K562 (cell line): ENCODE data around the gene QKI. TPM values are rescaled to one million over a fixed set of nuclear protein-coding genes. Genes with fewer than 3 reads are reported as not detected.
A peak's percentile ranks its signal among the peaks of the same experiment; 100 is the strongest.

ENCODE experiments used
- ARHGAP35 ChIP-seq: fragments of 450-650 bp; IDR thresholded peaks from 2 replicates; pipeline ENCODE4 v1.6.1; 2018; ENCODE audit not compliant: partially characterized antibody
- ARID1B ChIP-seq: fragments of 450-650 bp; IDR thresholded peaks from 2 replicates; pipeline ENCODE4 v1.6.1; 2016; ENCODE audit warnings: antibody characterized with exemption, mild to moderate bottlenecking, inconsistent platforms
- EHMT2 ChIP-seq: fragments of 450-650 bp; IDR thresholded peaks from 2 replicates; pipeline ENCODE4 v1.6.1; 2018; ENCODE audit warnings: antibody characterized with exemption
- GATAD2B ChIP-seq: fragments of 450-650 bp; IDR thresholded peaks from 2 replicates; pipeline ENCODE4 v1.6.1; 2017; ENCODE audit warnings: mild to moderate bottlenecking, borderline replicate concordance
- HDAC1 ChIP-seq, 2 experiments: fragments of 450-650 bp; IDR thresholded peaks; 2 replicates each; pipeline ENCODE4 v1.6.1; 2016 to 2017; ENCODE audit warnings: inconsistent platforms in 1 of 2, mild to moderate bottlenecking in 1 of 2, moderate library complexity in 1 of 2
- HDAC3 ChIP-seq: fragments of 450-650 bp; IDR thresholded peaks from 2 replicates; pipeline ENCODE4 v1.6.1; 2018; ENCODE audit warnings: borderline replicate concordance, mild to moderate bottlenecking, moderate library complexity; ENCODE audit not compliant: partially characterized antibody
- HLTF ChIP-seq: fragments of 450-650 bp; IDR thresholded peaks from 2 replicates; pipeline ENCODE4 v1.6.1; 2016
- KDM1A ChIP-seq, 2 experiments: fragments of 450-650 bp; IDR thresholded peaks; 2 replicates each; pipeline ENCODE4 v1.6.1; 2016; ENCODE audit warnings: mild to moderate bottlenecking in 2 of 2
- MYC ChIP-seq, 2 experiments: fragments of 250-450 bp in 1 of 2; sonication (Bioruptor Pico) in 1 of 2; IDR thresholded peaks; 2 replicates each; pipeline versions ENCODE4 v1.5.1 to v1.6.1; 2012 to 2021; ENCODE audit warnings: low read depth in 2 of 2, borderline replicate concordance in 1 of 2, improper control_type of control experiment in 1 of 2, low read length in 1 of 2, mild to moderate bottlenecking in 1 of 2, moderate library complexity in 1 of 2
- NELFE ChIP-seq: IDR thresholded peaks from 2 replicates; pipeline ENCODE4 v1.6.1; 2011; ENCODE audit warnings: mild to moderate bottlenecking; ENCODE audit not compliant: insufficient read depth, insufficient read length
- SMARCA4 ChIP-seq: fragments of 450-650 bp; IDR thresholded peaks from 2 replicates; pipeline ENCODE4 v1.6.1; 2016
- SMARCE1 ChIP-seq: fragments of 450-650 bp; IDR thresholded peaks from 2 replicates; pipeline ENCODE4 v1.7.1; 2016; ENCODE audit warnings: mild to moderate bottlenecking
- TEAD4 ChIP-seq, 2 experiments: sonication (generic) in 1 of 2; formaldehyde crosslinking in 1 of 2; IDR thresholded peaks; 2 replicates each; pipeline versions ENCODE4 v1.6.1 to v1.8.0; 2012 to 2022; ENCODE audit warnings: borderline replicate concordance in 1 of 2, inconsistent platforms in 1 of 2, low read length in 1 of 2, mild to moderate bottlenecking in 1 of 2, missing genetic modification reagents in 1 of 2
- ZNF217 ChIP-seq: sonication (generic); formaldehyde crosslinking; IDR thresholded peaks from 2 replicates; pipeline ENCODE4 v1.8.0; 2022; ENCODE audit warnings: mild to moderate bottlenecking, missing genetic modification reagents
- ZNF668 ChIP-seq: fragments of 250-450 bp; sonication (Bioruptor Pico); IDR thresholded peaks from 2 replicates; pipeline ENCODE4 v1.8.0; 2022; ENCODE audit warnings: mild to moderate bottlenecking, inconsistent platforms
- polyA plus RNA-seq, 8 experiments: library from polyadenylated mRNA; depleted of rRNA in 4 of 8; stranded (reverse) in 5 of 8; unstranded in 3 of 8; fragments of >200 nt; fragmentation: Nextera tagmentation in 2 of 8; fragmentation: Illumina TruSeq in 1 of 8; extraction: Ambion mirVana in 2 of 8; extraction: Trizol in 1 of 8; gene quantifications; 2 replicates each; pipeline versions ENCODE4 v1.2.1 to v1.2.3, GENCODE V29; 2011 to 2014; ENCODE audit warnings: inconsistent platforms in 1 of 8, missing spikeins in 1 of 8
- total RNA-seq, 7 experiments: library from RNA; depleted of rRNA in 6 of 7; stranded (reverse); fragments of >200 nt in 6 of 7; fragmentation: Illumina TruSeq in 2 of 7; extraction: Trizol in 2 of 7; gene quantifications; 2 replicates each; pipeline versions ENCODE4 v1.2.1 to v1.2.3, GENCODE V29; 2011 to 2021; ENCODE audit warnings: low replicate concordance in 1 of 7

Gene QKI
- total and polyA plus RNA-seq, 9 of the 15 experiments (the other 6 are each of a cell fraction or from before 2014, with no cell fraction given) = 20.4 to 215 (median 123) TPM

DNA sequence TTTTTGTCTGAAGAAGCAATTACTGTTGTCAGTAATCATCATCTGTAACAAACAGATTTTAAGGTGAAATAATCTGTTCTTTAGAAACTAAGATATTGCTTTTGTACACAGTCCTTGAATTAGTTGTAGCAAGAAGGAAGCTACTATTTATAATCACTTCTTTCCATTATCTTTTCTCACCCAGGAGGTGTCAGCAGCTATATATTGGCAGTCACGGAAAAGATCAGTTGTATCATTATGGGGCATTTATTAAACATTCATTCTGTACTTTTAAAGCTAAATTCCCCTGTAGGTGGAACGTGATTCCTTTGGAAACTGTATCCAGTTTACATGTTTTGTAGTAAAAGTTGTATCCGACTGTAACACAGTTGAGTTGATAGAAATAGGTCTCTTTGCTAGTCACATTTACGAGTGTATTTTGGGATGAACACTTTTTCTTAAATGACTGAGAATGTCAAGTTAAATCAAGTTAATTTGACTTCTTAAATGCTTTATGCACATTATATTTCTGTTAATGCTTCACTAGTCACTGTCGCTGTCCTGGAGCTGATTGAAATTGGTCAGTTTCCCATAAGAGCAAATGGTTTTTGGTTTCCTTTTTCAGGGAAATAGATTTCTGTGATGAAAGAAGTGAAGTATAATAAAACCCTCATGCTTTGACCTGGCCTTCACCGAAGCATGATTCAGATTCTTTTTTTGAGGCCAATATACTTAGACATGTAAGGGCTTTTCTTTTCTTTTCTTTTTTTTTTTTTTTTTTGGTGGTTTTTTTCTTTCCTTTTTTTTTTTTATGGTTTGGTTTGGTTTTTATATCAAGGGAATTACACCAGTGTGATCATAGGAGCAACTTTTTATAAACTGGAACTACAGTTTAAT is 5.1 kb downstream of the QKI start (continued):
- TF ChIP-seq HDAC1 (IDR thresholded peaks at IDR 0.05) (no peak), ARID1B (0 out of 2 replicates have a peak, but pooled peaks have one; percentile 10), GATAD2B (no peak), ARHGAP35 (no peak), MYC (IDR thresholded peaks at IDR 0.05; ENCODE audit: low read depth, low read length) (no peak), MYC (CRISPR knock-in tag; IDR thresholded peaks at IDR 0.05; ENCODE audit: borderline replicate concordance, low read depth) (no peak), TEAD4 (IDR thresholded peaks at IDR 0.05; ENCODE audit: low read length) (0 out of 2 replicates have a peak, but pooled peaks have one; percentile 7), TEAD4 (CRISPR knock-in tag; IDR thresholded peaks at IDR 0.05; ENCODE audit: borderline replicate concordance) (no peak), ZNF217 (no peak), EHMT2 (no peak), ZNF668 (CRISPR knock-in tag) (no peak), HDAC3 (peak; percentile 31), SMARCE1 (peak; percentile 29; the same call in 1 of the 2 replicates), NELFE (no peak), HLTF (0 out of 2 replicates have a peak, but pooled peaks have one; percentile 29), SMARCA4 (0 out of 2 replicates have a peak, but pooled peaks have one; percentile 11), KDM1A (IDR thresholded peaks at IDR 0.05) (0 out of 4 replicates have a peak, but pooled peaks of 1 of the 2 experiments have one; percentile 32)
